ENCODE measurements around the gene BLCAP. TPM values are rescaled to one million over a fixed set of nuclear protein-coding genes. Genes with fewer than 3 reads are reported as not detected.

BLCAP gene
- total and polyA plus RNA-seq, 4 donors = 12.6 to 72.0 (median 49.2) TPM

GRCh38 chr20:37520419-37520955 is 7.2 kb downstream of the BLCAP start:
- no peak overlapping the region for H3K27ac ChIP-seq (ENCODE audit: low read depth in 1 of 2, low read length in 2 of 2)
- no peaks in the 10 kb centered on the region for H3K27me3 ChIP-seq (ENCODE audit: control insufficient read depth in 4 of 4, insufficient read depth in 4 of 4, low read length in 3 of 4)
- no peak for DNase-seq (ENCODE audit: low spot score)
- peaks cover 24 to 67% (median 48%) of the 10 kb centered on the region in 4 donors for H3K4me1 ChIP-seq (ENCODE audit: control insufficient read depth in 4 of 4, insufficient read depth in 4 of 4, low read length in 3 of 4)
- H3K4me3 ChIP-seq (ENCODE audit: low read depth in 1 of 3, low read length in 3 of 3) = no peak overlapping the region
- H3K9ac ChIP-seq (ENCODE audit: low read depth in 1 of 2, low read length in 2 of 2) = no peak overlapping the region
- H3K36me3 ChIP-seq (ENCODE audit: control insufficient read depth in 4 of 4, insufficient read depth in 3 of 4, low read depth in 1 of 4, low read length in 3 of 4) = peaks cover 0 to 22% (median 3%) of the 10 kb centered on the region in 4 donors
- no peaks in the 10 kb centered on the region for H3K9me3 ChIP-seq (ENCODE audit: control insufficient read depth in 4 of 4, low read length in 3 of 4)
- WGBS = 90% methylated on average over 24 of the region's 24 CpGs
- TF ChIP-seq EGR1 (IDR thresholded peaks at IDR 0.05; ENCODE audit: low read depth in 2 of 2) (no peak), MAX (IDR thresholded peaks at IDR 0.05) (no peak), NR2F2 (IDR thresholded peaks at IDR 0.05) (no peak), FOXA2 (IDR thresholded peaks at IDR 0.05) (no peak), HNF4A (conservative IDR thresholded peaks at IDR 0.05) (no peak), TAF1 (conservative IDR thresholded peaks at IDR 0.05) (no peak), HNF4G (IDR thresholded peaks at IDR 0.05) (no peak), REST (IDR thresholded peaks at IDR 0.05) (no peak), YY1 (IDR thresholded peaks at IDR 0.05) (no peak)

GRCh38 chr20:37519508-37520418 is 7.9 kb downstream of the BLCAP start:
- Histone ChIP-seq H3K36me3 (ENCODE audit: control insufficient read depth in 4 of 4, insufficient read depth in 3 of 4, low read depth in 1 of 4, low read length in 3 of 4) (peaks cover 2 to 30% (median 5%) of the 10 kb centered on the region in 4 donors), H3K9me3 (ENCODE audit: control insufficient read depth in 4 of 4, low read length in 3 of 4) (no peaks in the 10 kb centered on the region), H3K27me3 (ENCODE audit: control insufficient read depth in 4 of 4, insufficient read depth in 4 of 4, low read length in 3 of 4) (no peaks in the 10 kb centered on the region), H3K27ac (ENCODE audit: low read depth in 1 of 2, low read length in 2 of 2) (no peak overlapping the region), H3K4me1 (ENCODE audit: control insufficient read depth in 4 of 4, insufficient read depth in 4 of 4, low read length in 3 of 4) (peaks cover 19 to 60% (median 41%) of the 10 kb centered on the region in 4 donors), H3K9ac (ENCODE audit: low read depth in 1 of 2, low read length in 2 of 2) (no peak overlapping the region), H3K4me3 (ENCODE audit: low read depth in 1 of 3, low read length in 3 of 3) (no peak overlapping the region)
- WGBS = 72% methylated on average over 39 of the region's 39 CpGs
- no peak for TF ChIP-seq HNF4G (IDR thresholded peaks at IDR 0.05)
- TF ChIP-seq ZBTB33 (IDR thresholded peaks at IDR 0.05) = no peak
- no peak for TF ChIP-seq YY1 (IDR thresholded peaks at IDR 0.05)
- no peak for TF ChIP-seq CTCF (IDR thresholded peaks at IDR 0.05; ENCODE audit: low read depth, low read length, missing input control)
- DNase-seq (ENCODE audit: low spot score) = no peak

Data from liver (tissue), 9 donors.